Fibroblast of lung (primary cell): ENCODE measurements around the gene SLC35A4. TPM values are rescaled to one million over a fixed set of nuclear protein-coding genes. Genes with fewer than 3 reads are reported as not detected.

Experiments used
- DNase-seq, 2 donors: peaks; one replicate each; pipeline versions ENCODE4 v3.0.0 to v3.0.0-alpha.2; 2010; ENCODE audit warnings: low read depth in 2 of 2
- H2AFZ ChIP-seq: 2 replicates; pipeline ENCODE4 v1.5.1; 2012; ENCODE audit warnings: low read length, control low read depth, inconsistent platforms
- H3K27ac ChIP-seq: 2 replicates; pipeline ENCODE4 v1.5.1; 2011; ENCODE audit warnings: low read length, control low read depth; ENCODE audit not compliant: insufficient read depth
- H3K27me3 ChIP-seq: 2 replicates; pipeline ENCODE4 v1.5.1; 2011; ENCODE audit warnings: mild to moderate bottlenecking, low read length; ENCODE audit not compliant: control insufficient read depth, insufficient read depth
- H3K36me3 ChIP-seq: 2 replicates; pipeline ENCODE4 v1.5.1; 2011; ENCODE audit warnings: low read length; ENCODE audit not compliant: control insufficient read depth, insufficient read depth
- H3K4me1 ChIP-seq: 2 replicates; pipeline ENCODE4 v1.5.1; 2011; ENCODE audit warnings: low read length; ENCODE audit not compliant: control insufficient read depth, insufficient read depth; ENCODE audit errors: extremely low read depth
- H3K4me2 ChIP-seq: 2 replicates; pipeline ENCODE4 v1.5.1; 2011; ENCODE audit warnings: low read length, control low read depth; ENCODE audit not compliant: insufficient read depth; ENCODE audit errors: extremely low read depth
- H3K4me3 ChIP-seq, 4 experiments: fragments of 200-600 bp in 1 of 4; sonication (generic) in 1 of 4; replicated peaks in 1 of 4; 2 replicates each; pipeline ENCODE4 v1.5.1; 2011 to 2016; ENCODE audit warnings: low read length in 4 of 4, low read depth in 3 of 4, mild to moderate bottlenecking in 3 of 4, control low read depth in 2 of 4, inconsistent platforms in 1 of 4, mixed read lengths in 1 of 4; ENCODE audit not compliant: insufficient read depth in 1 of 4; ENCODE audit errors: control extremely low read depth in 1 of 4
- H3K79me2 ChIP-seq: 2 replicates; pipeline ENCODE4 v1.5.1; 2012; ENCODE audit warnings: mild to moderate bottlenecking, low read length, inconsistent platforms; ENCODE audit not compliant: control insufficient read depth, insufficient read depth
- H3K9ac ChIP-seq: 2 replicates; pipeline ENCODE4 v1.5.1; 2011; ENCODE audit warnings: mild to moderate bottlenecking, low read length, control low read depth; ENCODE audit not compliant: insufficient read depth
- H3K9me3 ChIP-seq: 2 replicates; pipeline ENCODE4 v1.5.1; 2012; ENCODE audit warnings: low read depth, low read length; ENCODE audit not compliant: control insufficient read depth, insufficient read depth
- H4K20me1 ChIP-seq: 2 replicates; pipeline ENCODE4 v1.5.1; 2011; ENCODE audit warnings: low read length; ENCODE audit not compliant: control insufficient read depth, insufficient read depth; ENCODE audit errors: extremely low read depth
- CTCF ChIP-seq, 2 donors: IDR thresholded peaks in 1 of 2; conservative IDR thresholded peaks in 1 of 2; 1 replicate in 1 of 2; 2 replicates in 1 of 2; pipeline ENCODE4 v1.5.1; 2011 to 2012; ENCODE audit warnings: low read length in 2 of 2, control low read depth in 1 of 2, inconsistent platforms in 1 of 2, low read depth in 1 of 2, mild to moderate bottlenecking in 1 of 2
- EZH2 ChIP-seq: IDR thresholded peaks from 2 replicates; pipeline ENCODE4 v1.5.1; 2012; ENCODE audit warnings: low read length, control low read depth, mild to moderate bottlenecking; ENCODE audit errors: missing control alignments
- polyA plus RNA-seq, 2 donors: library from polyadenylated mRNA; depleted of rRNA in 1 of 2; stranded (reverse) in 1 of 2; unstranded in 1 of 2; fragments of >200 nt; gene quantifications; 2 replicates each; pipeline ENCODE4 v1.2.1, GENCODE V29; 2011 to 2012; ENCODE audit warnings: missing spikeins in 1 of 2
- total RNA-seq: library from RNA; depleted of rRNA; stranded (reverse); fragments of >200 nt; gene quantifications from 2 replicates; pipeline ENCODE4 v1.2.1, GENCODE V29; 2014

The SLC35A4 gene
- total and polyA plus RNA-seq, 2 donors (not counting 1 experiment from before 2014, with no cell fraction given): 21.5 to 79.2 TPM

DNA sequence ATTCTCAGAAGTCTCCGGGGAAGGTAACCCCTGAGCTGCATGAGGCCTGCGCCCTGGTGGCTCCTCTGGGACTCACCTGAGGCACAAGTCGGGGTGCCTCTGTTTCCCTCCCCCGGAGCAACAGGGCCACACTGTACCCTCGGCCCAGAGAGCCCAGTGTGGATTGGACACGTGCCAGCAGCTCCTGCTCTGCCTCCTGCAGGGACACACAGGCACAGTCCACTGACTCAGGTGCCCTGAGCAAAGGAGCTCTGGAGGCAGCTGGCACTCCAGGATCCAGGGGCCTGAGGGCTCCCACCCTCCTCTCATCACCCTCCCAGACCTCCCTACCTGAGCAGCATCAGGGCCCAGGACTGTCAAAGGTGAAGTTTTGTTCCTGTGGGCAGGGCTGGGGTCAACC lies 29.5 kb downstream of the SLC35A4 start:
- Histone ChIP-seq H3K27ac (no peak overlapping the region), H3K9me3 (no peaks in the 10 kb centered on the region), H3K36me3 (no peaks in the 10 kb centered on the region), H3K4me2 (no peak overlapping the region), H3K9ac (no peak overlapping the region), H3K27me3 (peaks cover 2% of the 10 kb centered on the region), H2AFZ (no peak overlapping the region), H4K20me1 (no peaks in the 10 kb centered on the region), H3K4me3 (no peak overlapping the region), H3K4me1 (peaks cover 4% of the 10 kb centered on the region), H3K79me2 (no peaks in the 10 kb centered on the region)
- TF ChIP-seq EZH2 (no peak), CTCF (conservative IDR thresholded peaks at IDR 0.05 in 1 of 2, IDR thresholded peaks at IDR 0.05 in 1 of 2; ENCODE audit: low read depth in 1 of 2, low read length in 2 of 2) (no peak)
- DNase-seq: no peak

GRCh38 chr5:140595538-140596300 lies 31.1 kb downstream of the SLC35A4 start:
- Histone ChIP-seq H3K79me2 (no peaks in the 10 kb centered on the region), H3K9ac (no peak overlapping the region), H3K27ac (no peak overlapping the region), H3K36me3 (no peaks in the 10 kb centered on the region), H3K9me3 (no peaks in the 10 kb centered on the region), H2AFZ (no peak overlapping the region), H3K4me3 (no peak overlapping the region), H4K20me1 (no peaks in the 10 kb centered on the region), H3K27me3 (peaks cover 2% of the 10 kb centered on the region), H3K4me2 (no peak overlapping the region), H3K4me1 (peaks cover 4% of the 10 kb centered on the region)
- DNase-seq: no peak
- TF ChIP-seq CTCF (conservative IDR thresholded peaks at IDR 0.05 in 1 of 2, IDR thresholded peaks at IDR 0.05 in 1 of 2; ENCODE audit: low read depth in 1 of 2, low read length in 2 of 2) (no peak), EZH2 (no peak)

GRCh38 chr5:140596321-140596741 lies 31.7 kb downstream of the SLC35A4 start:
- Histone ChIP-seq H3K9me3 (no peaks in the 10 kb centered on the region), H3K9ac (no peak overlapping the region), H3K36me3 (no peaks in the 10 kb centered on the region), H3K4me2 (no peak overlapping the region), H2AFZ (no peak overlapping the region), H4K20me1 (no peaks in the 10 kb centered on the region), H3K27me3 (peaks cover 2% of the 10 kb centered on the region), H3K79me2 (no peaks in the 10 kb centered on the region), H3K4me1 (peaks cover 4% of the 10 kb centered on the region), H3K4me3 (no peak overlapping the region), H3K27ac (no peak overlapping the region)
- peak in 1 of 2 donors; percentile 27 for DNase-seq
- TF ChIP-seq EZH2: no peak
- TF ChIP-seq CTCF (conservative IDR thresholded peaks at IDR 0.05 in 1 of 2, IDR thresholded peaks at IDR 0.05 in 1 of 2; ENCODE audit: low read depth in 1 of 2, low read length in 2 of 2): no peak
